CD8-positive, alpha-beta memory T cell (primary cell): Measurements from ENCODE around the gene ACSM6. TPM values are rescaled to one million over a fixed set of nuclear protein-coding genes. Genes with fewer than 3 reads are reported as not detected.

Experiments
- CTCF ChIA-PET: fragments of 350-600 bp; sonication (Branson Sonifier 250); formaldehyde crosslinking; loops from one replicate; lab custom pipeline; 2021; ENCODE audit warnings: antibody characterized with exemption; lab: Charles Lee
- POLR2A ChIA-PET: fragments of 350-600 bp; sonication (Branson Sonifier 250); formaldehyde crosslinking; loops from one replicate; lab custom pipeline; 2021; ENCODE audit warnings: antibody characterized with exemption; lab: Charles Lee
- DNase-seq, 5 donors: peaks; one replicate each; pipeline versions ENCODE4 v3.0.0 to v3.0.0-alpha.2; 2020 to 2022; ENCODE audit warnings: mixed read lengths in 1 of 5
- H3K27ac ChIP-seq: one replicate; pipeline ENCODE4 v1.7.0; 2013; ENCODE audit warnings: low read depth, mild to moderate bottlenecking, low read length, moderate library complexity
- H3K27me3 ChIP-seq: 2 replicates; pipeline ENCODE4 v1.7.0; 2013; ENCODE audit warnings: low read length, mild to moderate bottlenecking; ENCODE audit not compliant: insufficient read depth, poor library complexity, severe bottlenecking
- H3K36me3 ChIP-seq: 2 replicates; pipeline ENCODE4 v1.7.0; 2013; ENCODE audit warnings: mild to moderate bottlenecking, low read length, moderate library complexity; ENCODE audit not compliant: insufficient read depth
- H3K4me1 ChIP-seq: 2 replicates; pipeline ENCODE4 v1.7.0; 2013; ENCODE audit warnings: mild to moderate bottlenecking, low read length, moderate library complexity; ENCODE audit not compliant: insufficient read depth
- H3K4me3 ChIP-seq: 2 replicates; pipeline ENCODE4 v1.7.0; 2013; ENCODE audit warnings: mild to moderate bottlenecking, low read length
- H3K9me3 ChIP-seq: 2 replicates; pipeline ENCODE4 v1.7.0; 2013; ENCODE audit warnings: mild to moderate bottlenecking, low read length
- H3K27ac Mint-ChIP-seq, 8 donors: one replicate each; pipeline ENCODE4 v1.8.0; 2020 to 2021; ENCODE audit warnings: mixed read lengths in 8 of 8, mild to moderate bottlenecking in 6 of 8, inconsistent platforms in 3 of 8, moderate library complexity in 3 of 8
- H3K27me3 Mint-ChIP-seq, 2 donors: one replicate each; pipeline ENCODE4 v1.8.0; 2020 to 2021; ENCODE audit warnings: mixed read lengths in 2 of 2, mild to moderate bottlenecking in 1 of 2, moderate library complexity in 1 of 2
- H3K36me3 Mint-ChIP-seq, 3 donors: one replicate each; pipeline ENCODE4 v1.8.0; 2020 to 2021; ENCODE audit warnings: mixed read lengths in 3 of 3, inconsistent platforms in 1 of 3, mild to moderate bottlenecking in 1 of 3
- H3K4me1 Mint-ChIP-seq, 3 donors: one replicate each; pipeline ENCODE4 v1.8.0; 2020 to 2021; ENCODE audit warnings: mixed read lengths in 3 of 3, inconsistent platforms in 1 of 3, mild to moderate bottlenecking in 1 of 3
- H3K4me3 Mint-ChIP-seq, 7 donors: one replicate each; pipeline ENCODE4 v1.8.0; 2020 to 2021; ENCODE audit warnings: mixed read lengths in 7 of 7, mild to moderate bottlenecking in 6 of 7, moderate library complexity in 4 of 7, inconsistent platforms in 2 of 7
- H3K9me3 Mint-ChIP-seq, 5 donors: one replicate each; pipeline ENCODE4 v1.8.0; 2020 to 2022; ENCODE audit warnings: mixed read lengths in 5 of 5, mild to moderate bottlenecking in 3 of 5, moderate library complexity in 2 of 5, inconsistent platforms in 1 of 5
- polyA plus RNA-seq: library from polyadenylated mRNA; unstranded; fragments of 300-500 nt; fragmentation: Illumina TruSeq; gene quantifications from one replicate; pipeline ENCODE4 v1.2.3, GENCODE V29; 2021
- total RNA-seq, 2 experiments: library from RNA; stranded (reverse); gene quantifications; one replicate each; pipeline ENCODE4 v1.2.3, GENCODE V29; 2021

The ACSM6 gene
- total and polyA plus RNA-seq, 3 experiments from 2014 or later: not detected

DNA sequence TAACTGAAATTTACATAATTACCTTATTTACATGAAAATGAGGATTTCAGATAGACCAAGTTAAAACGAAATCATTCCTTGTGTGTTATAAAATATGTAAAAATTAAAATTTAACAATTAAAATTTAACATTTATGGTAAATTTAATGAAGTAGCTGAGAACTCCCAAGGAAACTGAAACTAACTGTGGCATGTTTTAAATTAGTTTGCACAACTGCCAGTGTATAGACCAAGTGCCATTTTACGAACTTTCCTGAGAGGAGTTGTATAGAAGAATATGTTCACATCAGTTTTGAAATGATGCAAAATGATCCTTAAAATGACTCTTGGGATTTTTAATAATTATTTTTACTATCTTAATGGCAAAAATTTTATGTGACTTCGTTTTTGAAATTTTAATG, 73.2 kb downstream of the ACSM6 start:
- CTCF ChIA-PET: no interaction called here
- no peak overlapping the region for H3K4me3 Mint-ChIP-seq
- no peaks in the 10 kb centered on the region for H3K36me3 Mint-ChIP-seq
- Histone ChIP-seq H3K4me1 (no peaks in the 10 kb centered on the region), H3K27me3 (no peaks in the 10 kb centered on the region), H3K9me3 (no peaks in the 10 kb centered on the region), H3K4me3 (no peak overlapping the region), H3K27ac (no peak overlapping the region), H3K36me3 (no peaks in the 10 kb centered on the region)
- no peaks in the 10 kb centered on the region for H3K9me3 Mint-ChIP-seq
- H3K27me3 Mint-ChIP-seq: peaks cover 0 to 2% of the 10 kb centered on the region in 2 donors
- peaks cover 3 to 6% (median 4%) of the 10 kb centered on the region in 3 donors for H3K4me1 Mint-ChIP-seq
- no peak overlapping the region for H3K27ac Mint-ChIP-seq
- DNase-seq: no peak
- POLR2A ChIA-PET: no interaction called here

DNA sequence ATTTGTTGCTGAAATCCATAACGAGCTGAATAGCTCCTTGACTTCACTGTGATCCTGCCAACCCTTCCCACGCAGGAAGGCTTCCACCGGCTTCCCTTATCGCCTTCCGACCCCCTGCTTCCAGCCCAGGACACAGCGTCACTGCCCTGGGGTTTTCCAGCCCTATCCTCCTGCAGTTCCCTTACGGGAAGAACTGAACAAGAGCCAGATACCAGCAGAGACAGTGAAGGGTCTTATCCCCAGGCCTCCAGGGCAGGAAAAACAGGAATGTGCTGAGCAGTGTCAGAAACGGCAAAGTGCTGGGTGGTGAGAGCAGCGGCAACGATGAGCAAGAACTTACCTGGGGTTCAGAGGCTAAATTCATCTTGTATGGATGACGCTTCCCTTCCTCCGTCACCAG, 74.4 kb downstream of the ACSM6 start:
- H3K4me1 ChIP-seq: no peaks in the 10 kb centered on the region
- POLR2A ChIA-PET: no interaction called here
- no peak for DNase-seq
- no peaks in the 10 kb centered on the region for H3K36me3 ChIP-seq
- H3K4me1 Mint-ChIP-seq: peaks cover 3 to 6% (median 4%) of the 10 kb centered on the region in 3 donors
- H3K27me3 ChIP-seq: no peaks in the 10 kb centered on the region
- no peak overlapping the region for H3K4me3 Mint-ChIP-seq
- CTCF ChIA-PET: no interaction called here
- H3K27ac Mint-ChIP-seq: peak overlapping the region in 1 of 8 donors; percentile 94
- no peak overlapping the region for H3K4me3 ChIP-seq
- H3K9me3 ChIP-seq: no peaks in the 10 kb centered on the region
- H3K36me3 Mint-ChIP-seq: no peaks in the 10 kb centered on the region
- H3K27me3 Mint-ChIP-seq: peaks cover 0 to 2% of the 10 kb centered on the region in 2 donors
- no peaks in the 10 kb centered on the region for H3K9me3 Mint-ChIP-seq
- H3K27ac ChIP-seq: no peak overlapping the region

DNA sequence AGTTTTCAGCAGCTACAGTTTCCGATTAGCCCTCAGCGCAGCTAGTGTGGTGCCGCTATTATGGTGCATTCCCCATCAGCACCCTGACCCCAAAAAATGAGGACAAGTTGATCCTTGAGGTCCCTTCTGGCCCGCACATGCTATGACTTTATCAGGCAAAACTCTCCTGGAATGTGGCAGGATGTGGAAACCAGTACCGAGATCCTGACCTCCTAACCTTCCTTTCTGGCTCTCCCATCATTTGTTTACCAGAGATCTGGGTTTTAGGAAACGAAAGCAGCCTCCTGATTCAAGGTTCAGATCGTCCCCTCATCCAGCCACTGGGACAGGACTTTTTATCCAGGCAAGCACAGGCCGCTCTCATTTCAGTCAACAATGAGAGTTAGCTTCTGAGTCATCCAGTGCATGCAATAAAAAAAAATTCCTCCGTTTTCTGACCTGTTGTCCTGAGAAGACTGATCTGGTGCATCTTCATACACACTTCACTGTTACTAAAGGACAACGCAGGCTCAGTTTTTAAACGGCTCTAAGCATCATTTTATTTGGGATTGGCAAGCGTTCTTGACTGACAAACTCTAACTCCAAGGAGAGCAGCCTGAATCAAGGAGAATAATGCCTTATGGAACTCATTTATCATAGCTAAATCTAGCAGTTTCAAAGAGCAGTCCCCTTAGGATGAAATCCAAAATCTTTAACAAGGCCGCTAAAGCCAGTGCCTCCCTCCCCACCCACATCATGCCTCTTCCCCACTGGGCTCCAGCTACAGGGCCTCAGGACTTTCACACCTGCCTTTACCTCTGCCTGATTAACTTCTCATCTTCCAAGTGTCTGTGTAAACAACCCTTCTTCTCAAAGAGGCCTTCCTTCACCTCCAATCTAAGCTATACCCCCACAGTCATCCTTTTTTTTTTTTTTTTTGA, 79.6 kb downstream of the ACSM6 start:
- Mint-ChIP-seq H3K27me3 (no peaks in the 10 kb centered on the region), H3K4me1 (no peaks in the 10 kb centered on the region), H3K36me3 (no peaks in the 10 kb centered on the region), H3K27ac (no peak overlapping the region), H3K9me3 (no peaks in the 10 kb centered on the region), H3K4me3 (no peak overlapping the region)
- CTCF ChIA-PET: interaction anchor here (0.7 kb wide), 1 partner anchor 27 kb away, joined by 3 read pairs; no protein-coding TSS in a partner anchor
- no peak overlapping the region for H3K4me3 ChIP-seq
- no peaks in the 10 kb centered on the region for H3K9me3 ChIP-seq
- no peak for DNase-seq
- no peaks in the 10 kb centered on the region for H3K4me1 ChIP-seq
- no peaks in the 10 kb centered on the region for H3K36me3 ChIP-seq
- POLR2A ChIA-PET: no interaction called here
- no peak overlapping the region for H3K27ac ChIP-seq
- H3K27me3 ChIP-seq: no peaks in the 10 kb centered on the region

DNA sequence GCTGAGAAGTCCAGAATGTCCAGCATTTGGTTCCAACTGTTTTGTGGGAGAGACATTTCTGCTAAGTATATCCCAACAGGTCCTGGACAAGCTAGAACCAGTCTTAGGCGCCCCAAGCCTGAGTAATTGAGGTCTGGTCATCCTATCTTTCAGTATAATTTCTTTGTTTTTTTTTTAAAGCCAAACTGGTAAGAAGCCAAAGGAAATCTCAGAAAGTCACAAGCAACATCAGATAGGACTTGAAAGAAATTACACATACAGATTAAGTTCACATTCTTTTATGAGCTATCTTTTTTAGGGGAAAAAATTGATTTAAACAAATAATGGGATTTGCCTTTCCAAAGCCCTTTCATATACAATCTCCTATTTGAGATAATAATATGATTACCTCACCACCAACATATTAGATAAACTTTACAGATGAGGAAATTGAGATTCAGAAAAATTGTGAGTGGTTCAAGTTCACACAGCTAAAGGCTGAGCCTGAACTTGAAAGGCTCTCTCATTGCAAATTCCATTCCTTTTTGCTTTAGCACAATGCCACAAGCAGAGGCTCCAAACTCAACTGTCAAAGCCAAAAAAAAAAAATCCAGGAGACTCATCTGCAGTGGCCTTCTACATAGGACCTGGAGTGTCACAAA, 81.8 kb downstream of the ACSM6 start:
- Histone ChIP-seq H3K9me3 (no peaks in the 10 kb centered on the region), H3K27ac (no peak overlapping the region), H3K27me3 (no peaks in the 10 kb centered on the region), H3K4me3 (no peak overlapping the region), H3K36me3 (no peaks in the 10 kb centered on the region), H3K4me1 (no peaks in the 10 kb centered on the region)
- Mint-ChIP-seq H3K4me3 (no peak overlapping the region), H3K27ac (no peak overlapping the region), H3K27me3 (no peaks in the 10 kb centered on the region), H3K4me1 (no peaks in the 10 kb centered on the region), H3K36me3 (no peaks in the 10 kb centered on the region), H3K9me3 (no peaks in the 10 kb centered on the region)
- POLR2A ChIA-PET: no interaction called here
- no peak for DNase-seq
- CTCF ChIA-PET: no interaction called here

DNA sequence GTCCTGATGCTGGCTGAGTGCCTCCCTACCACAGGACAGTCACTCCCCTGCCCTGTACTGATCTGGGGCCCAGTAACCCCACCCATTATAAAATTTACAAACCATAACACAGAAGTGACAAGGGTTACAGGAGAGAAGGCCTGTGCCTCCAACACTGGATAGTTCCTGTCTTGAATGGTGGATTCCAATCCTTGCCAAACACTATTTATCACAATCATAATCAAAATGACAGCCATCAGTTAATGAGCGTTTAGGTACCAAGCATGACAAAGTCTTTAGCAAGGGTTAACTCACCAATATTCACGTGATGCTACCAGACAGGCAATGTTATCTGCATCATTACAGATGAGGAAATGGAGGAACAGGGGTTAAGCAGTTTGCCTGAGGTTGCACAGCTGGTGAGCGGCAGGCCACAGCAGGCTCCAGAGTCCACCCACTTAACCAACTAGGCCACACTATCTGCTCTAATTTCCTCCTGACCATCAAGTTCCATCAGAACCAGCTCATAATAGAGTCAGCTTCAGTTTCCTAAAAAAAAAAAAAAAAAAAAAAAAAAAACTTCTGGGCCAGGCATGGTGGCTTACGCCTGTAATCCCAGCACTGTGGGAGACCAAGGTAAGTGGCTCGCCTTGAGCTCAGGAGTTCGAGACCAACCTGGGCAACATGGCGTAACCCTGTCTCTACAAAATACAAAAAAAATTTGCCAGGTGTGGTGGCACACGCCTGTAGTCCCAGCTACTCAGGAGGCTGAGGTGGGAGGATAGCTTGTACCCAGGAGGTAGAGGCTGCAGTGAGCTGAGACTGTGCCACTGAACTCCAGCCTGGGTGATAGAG, 82.5 kb downstream of the ACSM6 start:
- H3K27ac Mint-ChIP-seq: no peak overlapping the region
- Histone ChIP-seq H3K36me3 (no peaks in the 10 kb centered on the region), H3K4me1 (no peaks in the 10 kb centered on the region), H3K27ac (no peak overlapping the region), H3K9me3 (no peaks in the 10 kb centered on the region), H3K27me3 (no peaks in the 10 kb centered on the region), H3K4me3 (no peak overlapping the region)
- no peaks in the 10 kb centered on the region for H3K36me3 Mint-ChIP-seq
- H3K4me1 Mint-ChIP-seq: no peaks in the 10 kb centered on the region
- no peaks in the 10 kb centered on the region for H3K27me3 Mint-ChIP-seq
- no peak for DNase-seq
- ChIA-PET POLR2A (no interaction called here), CTCF (no interaction called here)
- H3K4me3 Mint-ChIP-seq: no peak overlapping the region
- no peaks in the 10 kb centered on the region for H3K9me3 Mint-ChIP-seq

DNA sequence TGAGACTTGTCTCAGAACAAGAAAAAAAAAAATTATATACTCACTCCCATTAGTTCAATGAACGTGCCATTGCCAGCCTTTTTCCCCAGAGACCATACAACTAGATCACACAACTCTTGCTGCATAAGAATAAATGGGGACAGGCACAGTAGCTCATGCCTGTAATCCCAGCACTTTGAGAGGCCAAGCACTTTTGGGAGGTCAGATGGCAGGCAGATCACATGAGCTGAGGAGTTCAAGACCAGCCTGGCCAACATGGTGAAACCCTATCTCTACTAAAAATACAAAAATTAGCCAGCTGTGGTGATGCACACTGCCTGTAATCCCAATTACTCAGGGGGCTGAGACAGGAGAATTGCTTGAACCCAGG, 83.1 kb downstream of the ACSM6 start:
- POLR2A ChIA-PET: no interaction called here
- Histone ChIP-seq H3K27me3 (no peaks in the 10 kb centered on the region), H3K9me3 (no peaks in the 10 kb centered on the region), H3K36me3 (no peaks in the 10 kb centered on the region), H3K27ac (no peak overlapping the region), H3K4me1 (no peaks in the 10 kb centered on the region), H3K4me3 (no peak overlapping the region)
- H3K4me3 Mint-ChIP-seq: no peak overlapping the region
- CTCF ChIA-PET: interaction anchor here (1.4 kb wide), 1 partner anchor 32 kb away, joined by 3 read pairs; no protein-coding TSS in a partner anchor
- no peak for DNase-seq
- no peaks in the 10 kb centered on the region for H3K9me3 Mint-ChIP-seq
- no peaks in the 10 kb centered on the region for H3K27me3 Mint-ChIP-seq
- H3K4me1 Mint-ChIP-seq: no peaks in the 10 kb centered on the region
- no peaks in the 10 kb centered on the region for H3K36me3 Mint-ChIP-seq
- H3K27ac Mint-ChIP-seq: no peak overlapping the region

DNA sequence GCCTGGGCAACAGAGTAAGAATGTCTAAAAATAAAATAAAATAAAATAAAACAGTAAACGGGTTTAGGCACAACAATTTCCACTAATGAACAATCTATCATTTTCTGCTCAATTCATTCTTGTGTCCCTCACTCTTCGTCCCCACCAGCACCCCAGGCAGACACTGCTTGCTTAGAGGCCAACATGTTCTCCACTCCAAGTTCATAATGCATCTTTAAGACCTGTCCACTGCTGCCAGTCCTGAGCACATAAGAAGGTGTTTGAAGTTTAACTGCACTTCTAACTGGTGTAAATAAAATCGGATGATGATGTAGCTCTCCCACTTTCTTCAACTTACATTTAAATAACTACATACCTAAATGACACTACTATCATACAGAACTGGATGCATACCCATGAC, 83.6 kb downstream of the ACSM6 start:
- POLR2A ChIA-PET: no interaction called here
- Histone ChIP-seq H3K36me3 (no peaks in the 10 kb centered on the region), H3K27me3 (no peaks in the 10 kb centered on the region), H3K4me1 (no peaks in the 10 kb centered on the region), H3K9me3 (no peaks in the 10 kb centered on the region), H3K4me3 (no peak overlapping the region), H3K27ac (no peak overlapping the region)
- Mint-ChIP-seq H3K27ac (no peak overlapping the region), H3K4me1 (no peaks in the 10 kb centered on the region), H3K9me3 (no peaks in the 10 kb centered on the region), H3K27me3 (no peaks in the 10 kb centered on the region), H3K4me3 (no peak overlapping the region), H3K36me3 (no peaks in the 10 kb centered on the region)
- CTCF ChIA-PET: interaction anchor here (1.4 kb wide), 1 partner anchor 32 kb away, joined by 3 read pairs; no protein-coding TSS in a partner anchor
- DNase-seq: no peak
